ENCODE measurements around the gene ILDR1. TPM values are rescaled to one million over a fixed set of nuclear protein-coding genes. Genes with fewer than 3 reads are reported as not detected.

ILDR1 gene
- total and polyA plus RNA-seq, 9 donors = 0.48 to 3.0 (median 0.80) TPM; not detected in 3

DNA sequence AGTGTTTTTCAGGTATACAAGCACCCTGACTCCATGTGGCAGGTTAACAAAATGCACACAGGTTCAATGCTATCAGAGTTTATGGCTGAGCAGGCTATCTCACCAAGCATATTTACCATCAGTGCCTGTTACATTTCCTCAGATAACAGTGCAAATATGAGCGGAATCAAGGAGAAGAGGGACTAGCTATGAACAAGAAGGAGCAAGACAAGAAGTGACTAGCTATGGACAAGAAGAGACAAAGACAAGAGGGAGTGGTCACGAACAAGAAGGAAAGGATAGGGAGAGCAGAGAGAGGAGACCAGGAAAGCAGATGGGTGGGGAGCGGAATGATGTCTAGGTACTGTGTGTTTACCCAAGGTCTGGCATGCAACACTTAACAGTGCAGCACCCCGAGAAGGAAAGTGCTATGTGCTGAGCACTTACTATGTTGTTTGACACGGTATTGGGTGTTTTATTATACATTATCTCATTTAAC lies 8.6 kb downstream of the ILDR1 start:
- intact Hi-C loops (cut with DNase I) = no loop called here
- Histone ChIP-seq H3K4me3 (no peak overlapping the region), H3K27ac (no peak overlapping the region), H3K27me3 (no peaks in the 10 kb centered on the region), H3K36me3 (no peaks in the 10 kb centered on the region), H3K4me1 (ENCODE audit: insufficient read depth) (no peaks in the 10 kb centered on the region), H3K9me3 (no peaks in the 10 kb centered on the region)
- no peak for DNase-seq
- WGBS, 3 donors = 70 to 72% (median 72%) methylated on average over 5 of the region's 5 CpGs
- TF ChIP-seq EP300 (IDR thresholded peaks at IDR 0.05) = no peak
- no peak for TF ChIP-seq POLR2A (IDR thresholded peaks at IDR 0.05)
- TF ChIP-seq, protein P1, sequence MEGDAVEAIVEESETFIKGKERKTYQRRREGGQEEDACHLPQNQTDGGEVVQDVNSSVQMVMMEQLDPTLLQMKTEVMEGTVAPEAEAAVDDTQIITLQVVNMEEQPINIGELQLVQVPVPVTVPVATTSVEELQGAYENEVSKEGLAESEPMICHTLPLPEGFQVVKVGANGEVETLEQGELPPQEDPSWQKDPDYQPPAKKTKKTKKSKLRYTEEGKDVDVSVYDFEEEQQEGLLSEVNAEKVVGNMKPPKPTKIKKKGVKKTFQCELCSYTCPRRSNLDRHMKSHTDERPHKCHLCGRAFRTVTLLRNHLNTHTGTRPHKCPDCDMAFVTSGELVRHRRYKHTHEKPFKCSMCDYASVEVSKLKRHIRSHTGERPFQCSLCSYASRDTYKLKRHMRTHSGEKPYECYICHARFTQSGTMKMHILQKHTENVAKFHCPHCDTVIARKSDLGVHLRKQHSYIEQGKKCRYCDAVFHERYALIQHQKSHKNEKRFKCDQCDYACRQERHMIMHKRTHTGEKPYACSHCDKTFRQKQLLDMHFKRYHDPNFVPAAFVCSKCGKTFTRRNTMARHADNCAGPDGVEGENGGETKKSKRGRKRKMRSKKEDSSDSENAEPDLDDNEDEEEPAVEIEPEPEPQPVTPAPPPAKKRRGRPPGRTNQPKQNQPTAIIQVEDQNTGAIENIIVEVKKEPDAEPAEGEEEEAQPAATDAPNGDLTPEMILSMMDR (IDR thresholded peaks at IDR 0.05) = no peak

GRCh38 chr3:122012821-122013220 lies 9.2 kb downstream of the ILDR1 start:
- DNase-seq = no peak
- 62 to 75% (median 68%) methylated on average over 1 of the region's 1 CpG for WGBS, 3 donors
- Histone ChIP-seq H3K27ac (no peak overlapping the region), H3K4me1 (ENCODE audit: insufficient read depth) (no peaks in the 10 kb centered on the region), H3K9me3 (no peaks in the 10 kb centered on the region), H3K36me3 (no peaks in the 10 kb centered on the region), H3K27me3 (no peaks in the 10 kb centered on the region), H3K4me3 (no peak overlapping the region)
- no peak for TF ChIP-seq EP300 (IDR thresholded peaks at IDR 0.05)
- TF ChIP-seq POLR2A (IDR thresholded peaks at IDR 0.05) = no peak
- TF ChIP-seq, protein P1 (IDR thresholded peaks at IDR 0.05) = no peak
- intact Hi-C loops (cut with DNase I) = no loop called here

- Histone ChIP-seq H3K36me3 (no peaks in the 10 kb centered on the region), H3K4me1 (ENCODE audit: insufficient read depth) (no peaks in the 10 kb centered on the region), H3K27me3 (no peaks in the 10 kb centered on the region), H3K9me3 (no peaks in the 10 kb centered on the region), H3K27ac (no peak overlapping the region), H3K4me3 (no peak overlapping the region)
- intact Hi-C loops (cut with DNase I) = no loop called here
- TF ChIP-seq POLR2A (IDR thresholded peaks at IDR 0.05) (no peak), EP300 (IDR thresholded peaks at IDR 0.05) (no peak)
- TF ChIP-seq, protein P1 (IDR thresholded peaks at IDR 0.05) = no peak
- 31 to 42% (median 33%) methylated on average over 4 of the region's 4 CpGs for WGBS, 3 donors
- DNase-seq = no peak
Observed at GRCh38 chr3:122011396-122011795, 10.7 kb downstream of the ILDR1 start.

DNA sequence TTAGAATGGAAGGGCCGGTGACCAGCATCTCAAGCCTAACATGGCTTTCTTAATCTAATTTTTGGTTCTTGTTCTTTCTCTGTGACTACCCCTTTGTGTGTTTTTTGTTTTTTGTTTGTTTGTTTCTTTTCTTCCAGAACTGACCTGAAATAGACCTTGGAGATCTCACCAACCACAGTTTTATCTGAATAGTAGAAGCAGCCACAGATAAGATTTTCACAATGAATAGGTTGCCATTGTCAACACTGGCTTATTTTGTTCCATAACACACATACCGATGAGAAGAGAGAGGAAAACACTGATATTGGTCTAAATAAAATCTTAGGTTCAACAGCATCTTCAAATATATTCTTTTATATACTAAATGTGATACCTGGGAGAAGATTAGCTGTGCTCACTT lies 11.5 kb downstream of the ILDR1 start:
- intact Hi-C loops (cut with DNase I) = no loop called here
- 64 to 71% (median 70%) methylated on average over 2 of the region's 2 CpGs for WGBS, 3 donors
- no peak overlapping the region for H3K27ac ChIP-seq
- TF ChIP-seq, protein P1 (IDR thresholded peaks at IDR 0.05) = no peak
- TF ChIP-seq POLR2A (IDR thresholded peaks at IDR 0.05) (no peak), EP300 (IDR thresholded peaks at IDR 0.05) (no peak)
- no peak for DNase-seq
- H3K36me3 ChIP-seq = no peaks in the 10 kb centered on the region
- no peaks in the 10 kb centered on the region for H3K4me1 ChIP-seq (ENCODE audit: insufficient read depth)
- no peaks in the 10 kb centered on the region for H3K27me3 ChIP-seq
- no peak overlapping the region for H3K4me3 ChIP-seq
- no peaks in the 10 kb centered on the region for H3K9me3 ChIP-seq
